NCI-H1105 treated with DMSO at 0.1 percent for 48 hours (cell line): ENCODE measurements around the gene SLC25A17.
"Not testable (repeated sequence)": the region's sequence is repeated elsewhere in the genome, so short reads cannot be mapped to it uniquely, and the experiment has no call there.

ENCODE experiments used
- DNase-seq: peaks from one replicate; lab custom pipeline; 2025; lab: John Stamatoyannopoulos, UW

Gene SLC25A17

DNA sequence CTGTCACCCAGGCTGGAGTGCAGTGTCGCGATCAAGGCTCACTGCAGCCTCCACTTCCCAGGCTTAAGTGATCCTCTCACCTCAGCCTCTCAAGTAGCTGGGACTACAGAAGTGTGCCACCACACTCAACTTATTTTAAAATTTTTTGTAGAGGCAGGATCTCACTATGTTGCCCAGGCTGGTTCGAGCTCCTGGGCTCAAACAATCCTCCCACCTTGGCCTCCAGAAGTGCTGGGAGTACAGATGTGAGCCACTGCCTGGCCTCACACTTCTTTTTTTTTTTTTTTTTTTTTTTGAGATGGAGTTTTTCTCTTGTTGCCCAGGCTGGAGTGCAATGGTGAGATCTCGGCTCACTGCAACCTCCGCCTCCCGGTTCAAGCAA, 99.0 kb downstream of the SLC25A17 start:
- not testable (repeated sequence) for DNase-seq
